PC-9 (cell line): ENCODE results near the gene FOXD4L6. TPM values are rescaled to one million over a fixed set of nuclear protein-coding genes. Genes with fewer than 3 reads are reported as not detected.
"Not testable (repeated sequence)": the region's sequence is repeated elsewhere in the genome, so short reads cannot be mapped to it uniquely, and the experiment has no call there.

Experiments used
- BruUV-seq: library from RNA; stranded (reverse); fragments of 400-500 nt; replicated peaks from 2 replicates; lab custom pipeline; 2021; lab: Mats Ljungman, UMichigan
- CTCF ChIA-PET: fragments of 300-600 bp; sonication (Branson Sonifier 250); formaldehyde crosslinking; loops from one replicate; lab custom pipeline; 2022; ENCODE audit warnings: antibody characterized with exemption; lab: Charles Lee
- POLR2A ChIA-PET: fragments of 300-600 bp; sonication (Branson Sonifier 250); formaldehyde crosslinking; loops from one replicate; lab custom pipeline; 2022; ENCODE audit warnings: antibody characterized with exemption; ENCODE audit not compliant: unreplicated experiment; lab: Charles Lee
- DNase-seq, 2 experiments: peaks; one replicate each; pipeline versions ENCODE4 v3.0.0 to v3.0.0-alpha.2; 2015 to 2022; ENCODE audit warnings: mixed read lengths in 1 of 2
- H2AFZ ChIP-seq: fragments of 200-600 bp; sonication (generic); 2 replicates; pipeline ENCODE4 v1.8.1; 2017; ENCODE audit warnings: antibody characterized with exemption
- H3F3A ChIP-seq: fragments of 200-600 bp; sonication (generic); 2 replicates; pipeline ENCODE4 v1.8.1; 2017; ENCODE audit warnings: antibody characterized with exemption, mild to moderate bottlenecking, low read depth; ENCODE audit not compliant: insufficient read depth
- H3K27ac ChIP-seq: fragments of 200-600 bp; sonication (generic); 2 replicates; pipeline ENCODE4 v1.6.1; 2016; ENCODE audit warnings: mixed run types
- H3K27me3 ChIP-seq: fragments of 200-600 bp; sonication (generic); 2 replicates; pipeline ENCODE4 v1.6.1; 2016; ENCODE audit warnings: low read depth, mixed run types; ENCODE audit not compliant: insufficient read depth
- H3K36me3 ChIP-seq: fragments of 200-600 bp; sonication (generic); 2 replicates; pipeline ENCODE4 v1.6.1; 2016; ENCODE audit warnings: low read depth, mixed run types
- H3K4me1 ChIP-seq: fragments of 200-600 bp; sonication (generic); replicated peaks from 2 replicates; pipeline ENCODE4 v1.6.1; 2016; ENCODE audit warnings: mixed run types; ENCODE audit not compliant: insufficient read depth
- H3K4me2 ChIP-seq: fragments of 200-600 bp; sonication (generic); 2 replicates; pipeline ENCODE4 v1.6.1; 2017; ENCODE audit warnings: mixed run types
- H3K4me3 ChIP-seq: fragments of 200-600 bp; sonication (generic); 2 replicates; pipeline ENCODE4 v1.6.1; 2016; ENCODE audit warnings: mixed run types
- H3K79me2 ChIP-seq: fragments of 200-600 bp; sonication (generic); 2 replicates; pipeline ENCODE4 v1.6.1; 2017; ENCODE audit warnings: low read depth, mixed run types
- H3K9me2 ChIP-seq: fragments of 200-600 bp; sonication (generic); 2 replicates; pipeline ENCODE4 v1.8.1; 2017; ENCODE audit warnings: mild to moderate bottlenecking; ENCODE audit not compliant: insufficient read depth
- H3K9me3 ChIP-seq: fragments of 200-600 bp; sonication (generic); 2 replicates; pipeline ENCODE4 v1.8.1; 2016; ENCODE audit warnings: low read depth; ENCODE audit not compliant: insufficient read depth
- H4K20me1 ChIP-seq: fragments of 200-600 bp; sonication (generic); 2 replicates; pipeline ENCODE4 v1.8.1; 2017; ENCODE audit not compliant: insufficient read depth
- intact Hi-C: fragments of 100-400 bp; cut with micrococcal nuclease; formaldehyde crosslinking; loops from one replicate; pipeline ENCODE4 v1.10.0; 2022; ENCODE audit not compliant: unreplicated experiment
- total RNA-seq: library from RNA; stranded (reverse); gene quantifications from 2 replicates; pipeline ENCODE4 v1.2.3, GENCODE V29; 2021

The FOXD4L6 gene
- total RNA-seq, 1 experiment from 2014 or later, result not detected

DNA sequence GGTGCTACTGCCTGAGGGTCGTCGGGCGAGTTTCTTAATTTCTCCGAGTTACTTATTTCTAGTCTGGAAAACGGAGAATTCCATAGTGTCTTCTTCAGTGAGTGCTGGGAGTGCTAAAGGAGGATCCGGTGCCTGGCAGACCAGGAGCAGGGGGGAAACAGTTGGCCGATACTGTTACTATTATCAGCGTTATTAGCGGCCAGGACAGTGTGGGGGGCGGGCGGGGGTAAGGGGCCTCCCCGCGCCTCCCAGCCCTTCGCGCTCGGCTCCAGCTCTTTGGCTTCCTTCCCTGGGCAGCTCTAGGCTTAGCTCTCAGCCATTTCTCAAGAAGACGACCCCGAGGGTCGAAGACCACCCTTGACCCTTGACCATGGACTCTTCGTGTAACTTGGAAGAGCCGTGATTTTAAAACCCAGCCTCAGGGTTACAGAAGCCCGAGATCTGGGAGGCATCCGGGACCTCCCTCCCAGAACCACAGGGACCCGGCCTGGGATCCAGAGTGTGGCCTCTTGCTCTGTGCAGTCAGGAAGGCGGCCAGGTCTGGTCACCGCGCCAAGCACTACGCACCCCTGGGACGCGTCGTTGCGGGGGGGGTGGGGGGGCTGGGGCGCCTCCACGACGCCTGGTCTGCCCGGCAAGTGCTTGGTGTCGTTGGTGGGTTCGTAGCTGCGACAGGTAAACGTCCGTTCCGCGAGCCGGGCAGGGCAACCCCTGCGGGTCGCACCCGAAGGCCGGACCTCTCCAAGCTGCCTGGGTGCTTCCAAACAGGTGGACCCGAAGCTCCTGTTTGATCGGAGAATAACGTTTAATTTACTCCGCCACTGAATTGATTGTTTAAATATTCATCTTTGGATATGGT lies 4.0 kb downstream of the FOXD4L6 start:
- H3K27me3 ChIP-seq, H2AFZ ChIP-seq, H3K36me3 ChIP-seq, H3K27ac ChIP-seq, H3K4me2 ChIP-seq, POLR2A ChIA-PET, H3F3A ChIP-seq, H3K79me2 ChIP-seq, H3K4me1 ChIP-seq, H4K20me1 ChIP-seq, intact Hi-C loops, CTCF ChIA-PET, BruUV-seq, H3K4me3 ChIP-seq, DNase-seq, H3K9me3 ChIP-seq, H3K9me2 ChIP-seq: not testable (repeated sequence)

- CTCF ChIA-PET, DNase-seq, H3F3A ChIP-seq, H2AFZ ChIP-seq, H3K27me3 ChIP-seq, H4K20me1 ChIP-seq, H3K9me2 ChIP-seq, H3K4me2 ChIP-seq, POLR2A ChIA-PET, H3K4me1 ChIP-seq, BruUV-seq, H3K4me3 ChIP-seq, H3K36me3 ChIP-seq, H3K27ac ChIP-seq, H3K79me2 ChIP-seq, intact Hi-C loops, H3K9me3 ChIP-seq: not testable (repeated sequence)
These were observed 4.7 kb downstream of the FOXD4L6 start for GRCh38 chr9:41123812-41124211.

- H3K4me2 ChIP-seq, H3K9me2 ChIP-seq, intact Hi-C loops, H3F3A ChIP-seq, DNase-seq, BruUV-seq, H3K27ac ChIP-seq, POLR2A ChIA-PET, H3K4me1 ChIP-seq, H3K79me2 ChIP-seq, H3K4me3 ChIP-seq, H3K36me3 ChIP-seq, H2AFZ ChIP-seq, H3K9me3 ChIP-seq, CTCF ChIA-PET, H4K20me1 ChIP-seq, H3K27me3 ChIP-seq: not testable (repeated sequence)
These were observed 5.1 kb downstream of the FOXD4L6 start for GRCh38 chr9:41123396-41123795.

- H4K20me1 ChIP-seq, CTCF ChIA-PET, BruUV-seq, H3K4me2 ChIP-seq, H3K27me3 ChIP-seq, H3K27ac ChIP-seq, H3K36me3 ChIP-seq, intact Hi-C loops, DNase-seq, H3K4me3 ChIP-seq, H3K79me2 ChIP-seq, H3K9me2 ChIP-seq, H3K4me1 ChIP-seq, POLR2A ChIA-PET, H2AFZ ChIP-seq, H3K9me3 ChIP-seq, H3F3A ChIP-seq: not testable (repeated sequence)
These were observed 7.8 kb downstream of the FOXD4L6 start for GRCh38 chr9:41120696-41121095.

GRCh38 chr9:41119719-41120118 lies 8.8 kb downstream of the FOXD4L6 start:
- intact Hi-C loops, CTCF ChIA-PET, H3K4me2 ChIP-seq, H3K9me3 ChIP-seq, DNase-seq, H3K9me2 ChIP-seq, H3F3A ChIP-seq, H3K36me3 ChIP-seq, H3K27ac ChIP-seq, BruUV-seq, H3K4me3 ChIP-seq, H4K20me1 ChIP-seq, H3K4me1 ChIP-seq, H3K79me2 ChIP-seq, H3K27me3 ChIP-seq, POLR2A ChIA-PET, H2AFZ ChIP-seq: not testable (repeated sequence)

GRCh38 chr9:41119311-41119710 lies 9.2 kb downstream of the FOXD4L6 start:
- H3K4me2 ChIP-seq, H3K9me2 ChIP-seq, H3K9me3 ChIP-seq, intact Hi-C loops, H3K36me3 ChIP-seq, H4K20me1 ChIP-seq, H3K79me2 ChIP-seq, POLR2A ChIA-PET, H3K4me1 ChIP-seq, H3K4me3 ChIP-seq, H3K27me3 ChIP-seq, H3F3A ChIP-seq, CTCF ChIA-PET, DNase-seq, H3K27ac ChIP-seq, H2AFZ ChIP-seq, BruUV-seq: not testable (repeated sequence)

- H3K79me2 ChIP-seq, H3K4me2 ChIP-seq, H3K4me3 ChIP-seq, H3K36me3 ChIP-seq, H3K27me3 ChIP-seq, H4K20me1 ChIP-seq, H3K9me2 ChIP-seq, BruUV-seq, intact Hi-C loops, H3K4me1 ChIP-seq, H2AFZ ChIP-seq, POLR2A ChIA-PET, H3K9me3 ChIP-seq, CTCF ChIA-PET, DNase-seq, H3K27ac ChIP-seq, H3F3A ChIP-seq: not testable (repeated sequence)
These were observed 15.1 kb downstream of the FOXD4L6 start for GRCh38 chr9:41113348-41113747.
